Inferior parietal cortex (tissue), 1 donor: ENCODE data around the gene NFS1.
"Not testable (repeated sequence)": the region's sequence is repeated elsewhere in the genome, so short reads cannot be mapped to it uniquely, and the experiment has no call there.

Experiments used
- DNase-seq: peaks from one replicate; pipeline ENCODE4 v3.0.0-alpha.2; 2016; ENCODE audit errors: extremely low spot score

NFS1 gene

DNA sequence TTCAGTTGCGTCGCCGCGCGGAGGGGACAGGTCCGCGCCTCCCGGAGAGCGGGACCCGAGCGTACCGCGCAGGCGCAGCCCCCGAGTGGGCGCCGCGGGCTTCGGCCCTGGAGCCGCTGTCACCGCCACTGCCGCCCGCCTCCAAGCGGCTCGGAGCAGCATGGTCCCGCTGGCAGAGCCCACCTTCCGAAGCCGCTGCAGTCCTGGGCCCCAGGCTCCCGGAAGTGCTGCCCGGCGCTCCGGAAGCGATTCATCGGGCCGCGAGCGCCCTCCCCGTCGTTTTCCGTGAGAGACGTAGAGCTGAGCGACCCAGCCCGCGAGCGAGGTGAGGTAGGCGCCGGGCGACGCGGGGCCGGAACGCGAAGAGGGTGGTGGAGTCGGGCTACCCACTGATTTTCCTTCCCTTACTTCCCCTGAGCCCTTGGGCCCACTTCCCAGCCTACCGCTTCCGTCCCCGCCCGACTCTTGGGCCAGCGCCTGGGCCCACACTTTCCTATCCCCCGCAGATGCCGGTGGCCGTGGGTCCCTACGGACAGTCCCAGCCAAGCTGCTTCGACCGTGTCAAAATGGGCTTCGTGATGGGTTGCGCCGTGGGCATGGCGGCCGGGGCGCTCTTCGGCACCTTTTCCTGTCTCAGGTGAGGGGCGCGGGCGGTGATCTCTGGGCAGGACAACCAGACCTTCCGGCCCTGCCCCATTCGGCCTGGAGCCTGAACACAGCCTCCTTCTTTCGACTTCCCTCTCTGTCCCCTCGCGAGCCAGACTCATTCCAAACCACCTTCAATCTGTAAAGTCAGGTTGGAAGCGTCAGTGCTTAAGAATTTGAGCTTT is at the start of gene NFS1, which contains the start of gene ROMO1:
Gene NFS1, minus strand, starts transcription at position 226 of the 830 bp plus-strand sequence. Its CDS starts 64 bp downstream, at position 162.
Gene ROMO1, plus strand, starts transcription at position 279 of the 830 bp plus-strand sequence. Its CDS starts 228 bp downstream, at position 507.
- DNase-seq = peak; percentile 88

GRCh38 chr20:35744492-35744841 is 45.3 kb upstream of the NFS1 start:
- not testable (repeated sequence) for DNase-seq

- DNase-seq = no peak
Measured at GRCh38 chr20:35743693-35744491, 44.7 kb upstream of the NFS1 start.

- peak; percentile 58 for DNase-seq
Measured at GRCh38 chr20:35742741-35743523, 43.8 kb upstream of the NFS1 start.

DNA sequence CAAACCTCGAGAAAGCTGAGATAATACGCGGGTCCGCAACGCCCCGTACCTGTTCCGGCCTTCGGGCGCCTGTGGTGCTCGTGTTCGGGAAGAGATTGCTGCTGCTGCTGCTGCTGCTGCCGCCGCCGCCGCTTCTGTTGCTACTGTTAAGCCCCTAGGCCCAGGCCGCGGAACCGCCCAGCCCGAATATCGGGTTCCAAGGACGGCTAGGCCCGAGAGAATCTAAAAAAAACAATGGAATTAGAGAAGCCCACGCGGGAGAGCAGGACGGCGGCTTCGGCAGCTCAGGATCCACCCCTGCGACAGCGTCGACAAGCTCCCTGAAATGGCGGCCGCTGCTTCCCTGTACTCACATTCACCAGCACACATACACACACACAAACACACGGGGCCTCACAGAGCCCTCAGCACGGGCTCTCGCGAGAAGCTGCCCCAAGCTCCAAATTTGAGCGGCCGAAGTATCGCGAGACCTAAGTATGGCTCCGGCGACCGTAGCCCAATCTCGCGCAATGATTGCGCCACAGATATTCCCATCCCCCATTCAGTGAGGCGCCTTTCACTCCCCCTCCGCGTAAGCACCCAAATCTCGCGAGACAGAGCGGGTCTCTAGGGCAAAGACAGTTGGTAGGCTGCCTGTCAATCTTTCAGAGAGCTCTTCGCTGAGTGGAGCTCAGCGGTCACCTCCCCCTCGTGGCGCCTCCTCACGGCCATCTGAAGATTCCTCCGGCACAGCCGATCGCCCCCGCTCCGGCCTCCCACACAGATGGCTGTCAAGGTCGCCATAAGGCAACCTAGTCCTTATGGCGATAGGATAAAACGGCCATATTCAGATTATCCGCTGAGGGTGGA is 43.0 kb upstream of the NFS1 start, which contains the start of gene RBM39:
Gene RBM39, minus strand, starts transcription at position 369 of the 849 bp plus-strand sequence. CDS start 1,386 bp downstream, outside the sequence.
- DNase-seq = peak; percentile 100

DNA sequence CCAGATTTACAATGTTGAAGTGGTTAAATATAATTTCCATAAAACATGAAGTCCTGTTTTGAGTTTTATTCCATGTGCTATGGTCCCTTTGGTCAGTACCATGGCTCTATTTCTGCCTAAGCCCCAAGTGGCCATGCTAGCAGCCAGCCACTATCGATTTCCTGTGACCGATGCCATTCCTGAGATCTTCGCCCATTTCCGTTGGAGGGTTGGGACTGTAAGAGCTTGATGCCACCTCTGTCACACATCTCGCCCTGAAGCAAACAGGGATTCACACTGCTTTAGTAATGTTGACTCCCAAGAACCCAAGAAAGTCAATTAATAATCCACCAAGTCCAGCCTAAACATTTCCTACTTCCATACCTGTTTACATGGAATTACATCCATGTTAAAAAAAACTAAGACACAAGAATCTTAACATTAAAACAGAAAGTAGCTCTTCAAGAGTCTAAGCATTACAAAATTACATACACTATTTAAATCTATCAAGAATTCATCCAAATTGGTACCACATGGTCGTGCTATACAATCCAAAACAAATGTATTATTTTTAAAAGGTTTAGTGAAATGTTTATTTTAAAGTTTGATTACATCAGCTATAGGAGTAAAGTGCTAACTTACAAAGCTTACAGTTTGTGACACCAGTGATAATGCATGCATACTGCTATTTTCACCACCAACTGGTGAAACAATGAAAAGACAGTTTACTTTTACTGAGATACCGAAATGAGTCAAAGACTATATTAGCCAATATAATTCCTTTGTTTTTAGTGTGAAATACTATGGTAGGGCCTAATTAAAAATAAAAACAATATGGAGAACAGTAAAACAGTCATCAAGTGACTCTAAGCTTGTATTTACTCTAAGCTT is 40.4 kb upstream of the NFS1 start:
- DNase-seq = no peak

DNA sequence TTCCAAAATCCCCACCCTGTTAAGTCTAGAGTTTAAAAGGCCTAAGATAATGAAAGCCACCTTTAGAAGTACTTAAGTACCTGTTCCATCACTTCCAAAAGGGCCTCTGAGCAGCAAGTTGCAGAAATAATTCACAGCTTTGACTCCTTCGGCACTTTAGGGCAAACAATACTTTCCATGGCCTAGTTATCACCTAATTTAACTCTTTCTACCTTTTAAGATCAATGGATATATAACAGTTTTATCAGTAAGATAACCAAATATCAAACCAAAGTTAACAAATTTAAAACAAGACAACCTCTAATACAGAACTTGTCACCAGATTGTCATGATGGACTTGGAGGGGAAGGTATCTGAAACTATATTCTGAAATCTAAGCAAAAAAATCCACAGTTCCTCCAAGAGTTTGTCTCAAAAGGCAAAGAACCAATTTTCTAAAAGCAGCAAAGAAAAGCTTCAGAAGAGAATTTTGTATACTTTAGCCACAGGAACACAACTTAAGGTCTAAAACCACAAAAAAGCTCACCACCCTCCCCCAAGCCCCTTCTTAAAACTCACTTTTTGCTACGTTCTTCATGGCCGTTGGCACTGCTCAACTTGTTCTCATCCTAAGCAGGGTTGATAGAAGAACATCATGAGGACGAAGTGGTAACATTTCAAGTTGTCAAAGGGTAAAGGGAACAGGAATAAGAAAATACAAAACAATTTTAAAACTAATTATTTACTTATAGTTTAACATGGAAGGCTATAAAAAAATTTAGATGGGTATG is 39.4 kb upstream of the NFS1 start:
- no peak for DNase-seq

GRCh38 chr20:35737865-35738333 is 38.7 kb upstream of the NFS1 start:
- no peak for DNase-seq

DNA sequence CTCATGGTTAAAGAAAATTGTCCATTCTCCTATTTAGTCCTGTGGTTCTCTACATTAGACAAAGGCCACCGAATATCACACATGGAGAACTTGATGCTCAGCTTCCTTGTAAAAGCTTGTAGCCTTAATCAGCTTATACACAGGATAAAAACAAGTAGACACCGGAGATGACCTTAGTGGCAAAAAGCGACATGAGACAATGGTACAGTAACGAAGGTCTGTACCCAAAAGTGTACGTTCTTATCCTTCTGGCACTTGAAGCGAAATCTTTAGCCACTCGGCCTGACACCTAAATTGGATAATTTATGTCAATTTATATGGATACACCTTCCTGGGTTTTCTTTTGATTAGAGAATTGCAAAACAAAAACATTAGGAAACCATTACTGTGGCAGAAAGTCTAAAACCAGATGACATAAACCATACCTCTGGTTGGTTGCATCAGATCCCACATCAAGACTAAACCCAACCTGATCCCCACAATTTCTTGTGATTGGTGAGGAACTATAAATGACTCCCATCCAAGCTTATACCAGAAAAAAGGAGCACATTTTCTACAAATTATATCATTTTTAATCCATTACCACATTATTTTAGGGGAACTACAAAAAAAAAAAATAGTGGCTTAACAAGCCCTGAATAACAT is 36.8 kb upstream of the NFS1 start:
- DNase-seq = no peak

DNA sequence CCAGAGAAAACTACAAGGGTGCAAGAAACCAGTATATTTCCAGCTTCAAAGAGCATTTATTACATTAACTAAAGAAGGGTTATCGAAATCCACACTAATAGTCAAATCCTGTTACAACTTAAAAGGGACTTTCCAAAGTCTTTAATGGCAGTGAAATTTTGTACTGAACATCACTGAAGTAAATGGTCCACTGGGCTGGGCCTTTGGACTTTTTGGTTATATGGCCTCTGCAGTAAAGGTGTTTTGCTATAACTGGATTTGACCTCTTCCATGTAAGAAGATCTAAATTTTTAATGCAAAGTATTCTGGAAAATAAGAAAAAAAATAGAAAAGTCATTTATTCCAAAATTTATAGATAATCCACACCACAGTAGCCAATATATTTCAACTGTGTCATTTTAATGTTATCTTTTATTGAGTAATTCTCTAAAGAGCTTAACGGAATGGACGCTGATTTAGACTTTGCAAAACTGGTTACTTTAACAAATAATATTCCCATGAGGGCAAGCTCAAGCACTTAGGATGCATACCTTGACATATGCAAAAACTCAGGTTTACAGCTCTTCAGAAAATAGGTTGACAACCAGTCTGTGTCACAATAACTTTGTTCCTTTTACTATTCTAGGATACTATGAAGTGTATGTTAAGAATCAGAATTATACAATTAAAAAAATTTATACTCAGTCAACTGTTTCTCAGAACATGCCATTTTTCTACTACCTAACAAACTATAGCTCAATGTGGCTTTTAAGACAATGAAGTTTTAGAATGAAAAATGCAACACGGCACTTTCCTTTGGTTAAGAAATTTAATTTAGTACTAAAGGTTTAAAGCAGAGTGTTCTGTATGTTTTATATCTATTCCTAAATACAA is 35.9 kb upstream of the NFS1 start:
- DNase-seq = no peak

DNA sequence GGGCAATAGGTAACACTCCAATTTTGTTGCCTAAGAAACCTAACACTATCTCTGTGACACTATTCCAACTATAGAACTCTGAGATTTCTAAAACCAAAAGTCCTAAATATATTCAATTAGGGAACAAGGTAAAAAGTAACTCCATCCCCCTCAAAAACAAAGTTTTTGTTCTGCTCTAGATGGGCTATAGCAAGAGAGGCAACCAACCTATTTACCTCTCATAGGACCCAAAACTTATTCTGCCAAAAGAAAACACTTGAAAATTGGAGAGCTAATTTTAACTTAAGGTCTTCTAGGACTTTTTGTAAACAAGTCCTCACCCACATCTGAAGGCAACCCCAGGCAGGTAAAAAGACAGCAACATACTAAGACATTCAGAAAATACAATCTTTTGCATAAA is 35.2 kb upstream of the NFS1 start:
- no peak for DNase-seq

DNA sequence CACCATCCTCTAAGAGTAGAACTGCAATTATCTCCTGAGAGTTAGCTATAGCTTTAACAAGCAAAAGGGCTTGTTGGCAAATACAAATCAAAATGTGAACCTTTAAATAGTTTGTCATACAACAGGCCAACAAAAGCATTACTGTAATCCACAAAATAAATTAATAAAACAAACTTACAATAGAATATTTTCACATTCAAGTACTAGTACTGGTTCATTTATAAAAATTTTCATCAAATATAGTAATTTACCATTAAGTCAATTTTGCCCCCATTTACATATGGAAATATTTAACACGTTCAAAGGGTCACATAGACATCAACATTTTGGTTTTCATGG is 33.5 kb upstream of the NFS1 start:
- no peak for DNase-seq

GRCh38 chr20:35731862-35732643 is 32.9 kb upstream of the NFS1 start:
- DNase-seq = no peak

- DNase-seq = no peak
Measured at GRCh38 chr20:35731469-35731788, 32.3 kb upstream of the NFS1 start.

DNA sequence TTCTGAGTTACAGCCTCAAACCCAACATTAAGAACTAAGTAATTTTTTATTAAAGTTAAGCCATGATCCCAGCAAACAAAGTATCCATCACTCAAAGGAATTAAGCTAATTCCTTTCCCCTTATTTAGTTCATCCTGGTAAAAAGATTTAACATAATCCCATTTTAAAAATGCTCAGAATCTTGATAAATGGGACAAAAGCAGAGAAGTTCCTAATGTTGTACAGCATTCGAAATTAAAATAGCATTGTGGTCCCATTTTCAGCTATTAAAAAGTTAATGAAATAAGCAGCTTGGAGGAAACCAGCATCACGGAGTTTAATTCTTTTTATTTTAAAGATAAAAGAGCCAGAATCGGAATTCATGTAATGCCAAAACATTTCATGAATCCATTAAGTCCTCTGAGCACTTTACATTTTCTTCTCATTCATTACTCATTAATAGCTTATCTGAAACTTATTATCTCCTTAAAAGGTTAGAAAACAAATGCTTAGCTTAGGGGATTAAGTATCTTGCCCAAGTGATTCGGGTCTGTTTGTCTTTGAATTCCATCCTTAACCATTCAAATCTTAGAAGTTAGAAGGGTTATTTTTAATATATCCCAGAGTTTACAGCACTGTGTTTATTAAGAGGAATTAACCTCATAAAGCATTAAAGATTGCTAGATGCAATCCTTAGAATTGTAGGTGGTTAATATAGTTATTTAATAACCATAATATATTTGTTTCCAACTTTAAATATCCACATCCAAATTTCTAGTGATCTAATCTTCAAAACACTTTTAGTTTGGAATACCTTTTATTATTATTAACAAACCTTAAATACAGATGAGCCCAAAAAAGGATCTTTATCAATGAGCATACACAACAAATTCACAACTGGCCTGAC is 31.7 kb upstream of the NFS1 start:
- DNase-seq = no peak
